Heart right ventricle (tissue), 16 donors: ENCODE data around the gene MAP3K2. TPM values are rescaled to one million over a fixed set of nuclear protein-coding genes. Genes with fewer than 3 reads are reported as not detected.

Source experiments
- ATAC-seq, 8 donors: fragments of 200-7000 bp; cut with Tn5 transposase; one replicate each; pipeline ENCODE4 v1.9.1; 2020; ENCODE audit warnings: mild to moderate bottlenecking in 8 of 8, moderate library complexity in 8 of 8, moderate number of reproducible peaks in 1 of 8
- DNase-seq, 2 donors: peaks; one replicate each; pipeline ENCODE4 v3.0.0-alpha.2; 2020
- H3K27ac ChIP-seq, 10 donors: fragments of 200-600 bp; sonication (generic) in 2 of 10; one replicate each; pipeline versions ENCODE4 v1.5.0 to v1.8.0; 2020 to 2022; ENCODE audit warnings: mild to moderate bottlenecking in 3 of 10
- H3K27me3 ChIP-seq, 7 donors: fragments of 200-600 bp; one replicate each; pipeline ENCODE4 v1.8.0; 2021 to 2022; ENCODE audit warnings: mild to moderate bottlenecking in 2 of 7
- H3K36me3 ChIP-seq, 9 donors: fragments of 200-600 bp; sonication (generic) in 1 of 9; one replicate each; pipeline versions ENCODE4 v1.5.0 to v1.8.0; 2020 to 2022; ENCODE audit warnings: mild to moderate bottlenecking in 2 of 9
- H3K4me1 ChIP-seq, 9 donors: fragments of 200-600 bp; sonication (generic) in 1 of 9; one replicate each; pipeline versions ENCODE4 v1.5.0 to v1.8.0; 2020 to 2022; ENCODE audit warnings: mild to moderate bottlenecking in 4 of 9
- H3K4me3 ChIP-seq, 10 donors: fragments of 200-600 bp; sonication (generic) in 2 of 10; one replicate each; pipeline versions ENCODE4 v1.5.0 to v1.8.0; 2020 to 2022; ENCODE audit warnings: mild to moderate bottlenecking in 7 of 10, moderate library complexity in 2 of 10
- H3K9me3 ChIP-seq, 11 donors: fragments of 200-600 bp in 10 of 11; sonication (generic) in 2 of 11; one replicate each; pipeline versions ENCODE4 v1.5.0 to v1.8.0; 2013 to 2022; ENCODE audit warnings: mild to moderate bottlenecking in 2 of 11, control low read depth in 1 of 11, moderate library complexity in 1 of 11
- CTCF ChIP-seq, 9 donors: fragments of 200-600 bp; sonication (generic) in 2 of 9; IDR thresholded peaks; one replicate each; pipeline versions ENCODE4 v1.5.0 to v1.8.0; 2021 to 2022; ENCODE audit warnings: antibody characterized with exemption in 9 of 9, mild to moderate bottlenecking in 5 of 9, moderate library complexity in 1 of 9
- WGBS, 2 donors: extraction: QIAGEN DNeasy Blood & Tissue Kit; methylation state at CpG; one replicate each; pipeline ENCODE4 v1.1.7; 2013; ENCODE audit warnings: inconsistent platforms in 1 of 2; 5-methylcytosine and 5-hydroxymethylcytosine counted together
- intact Hi-C, 10 donors: fragments of 100-400 bp; cut with DNase I; formaldehyde crosslinking; loops; one replicate each; pipeline versions ENCODE4 v1.11.1 to v1.14.2; 2022
- polyA plus RNA-seq, 2 donors: library from polyadenylated mRNA; stranded (reverse); fragments of 200-250 nt; gene quantifications; one replicate each; pipeline ENCODE4 v1.2.3, GENCODE V29; 2013
- total RNA-seq, 10 donors: library from RNA; stranded (reverse); fragmentation: NEBNext Ultra II Directional in 3 of 10; extraction: Animal tissue kit (Norgen Biotek cat#: 25700) in 3 of 10; gene quantifications; one replicate each; pipeline versions ENCODE4 v1.2.1 to v1.2.4, GENCODE V29; 2021 to 2023
- donor health status: Arrhythmogenic right ventricular cardiomyopathy.
- donor health status: ischemic (EF 13 %, LVEDD 7.1; RV severe dilation, severe dysfunction).
- donor health status: healthy with polysubstance abuse.
- donor health status: DM: no; HTN: yes; CAD: no.
- donor health status: DM: no; HTN: no; CAD: no.
- donor health status: ischemic (EF 25% LVEDD 6.9; RV normal size, moderate dysfunction).
- donor health status: ischemic (EF 25% LVEDD 5.7; RV mildly dilated, moderate dysfunction).
- donor health status: healthy.
- donor health status: DM: yes; HTN: yes; CAD: no.
- donor health status: Ischemic cardiomyopathy.
- donor health status: ischemic (EF 35%, LVEDD 5.7; RV mildly dilated, moderate dysfunction).
- donor health status: nonischemic (EF 11% LVEDD 7.7; RV severe dilation, severe dysfunction).
- donor health status: DM: yes; HTN: yes; CAD: no.
- donor health status: PGD.
- donor health status: ischemic (EF 29% LVEDD 5.4; RV normal size, mild dysfunction).
- donor health status: nonischemic (EF 23%, LVEDD 6.1; RV moderate dilation, normal function).

The MAP3K2 gene
- total and polyA plus RNA-seq, 12 donors = 2.9 to 30.9 (median 25.2) TPM

GRCh38 chr2:127377262-127377661 is 10.5 kb downstream of the MAP3K2 start:
- intact Hi-C loops = no loop called here
- H3K4me1 ChIP-seq = peaks cover 0 to 61% (median 36%) of the 10 kb centered on the region in 9 donors
- ATAC-seq (no peak), DNase-seq (no peak)
- no peak for TF ChIP-seq CTCF (IDR thresholded peaks at IDR 0.05)
- H3K36me3 ChIP-seq = peaks cover 0 to 8% (median 0%) of the 10 kb centered on the region in 9 donors
- WGBS, 2 donors = 93 to 98% methylated on average over 1 of the region's 1 CpG
- H3K27me3 ChIP-seq = no peaks in the 10 kb centered on the region
- no peak overlapping the region for H3K27ac ChIP-seq
- no peak overlapping the region for H3K4me3 ChIP-seq
- H3K9me3 ChIP-seq = peaks cover 0 to 32% (median 10%) of the 10 kb centered on the region in 11 donors

- Histone ChIP-seq H3K4me3 (no peak overlapping the region), H3K36me3 (peaks cover 0 to 8% (median 0%) of the 10 kb centered on the region in 9 donors), H3K4me1 (peaks cover 2 to 57% (median 30%) of the 10 kb centered on the region in 9 donors), H3K9me3 (peaks cover 0 to 35% (median 10%) of the 10 kb centered on the region in 11 donors), H3K27ac (no peak overlapping the region), H3K27me3 (no peaks in the 10 kb centered on the region)
- intact Hi-C loops = no loop called here
- no peak for ATAC-seq
- DNase-seq = no peak
- no peak for TF ChIP-seq CTCF (IDR thresholded peaks at IDR 0.05)
- 96 to 97% methylated on average over 8 of the region's 8 CpGs for WGBS, 2 donors
Measured at GRCh38 chr2:127376257-127376656, 11.5 kb downstream of the MAP3K2 start.

- TF ChIP-seq CTCF (IDR thresholded peaks at IDR 0.05) = no peak
- intact Hi-C loops = no loop called here
- Histone ChIP-seq H3K9me3 (peaks cover 0 to 44% (median 12%) of the 10 kb centered on the region in 11 donors), H3K4me3 (no peak overlapping the region), H3K4me1 (peaks cover 0 to 46% (median 17%) of the 10 kb centered on the region in 9 donors), H3K36me3 (peaks cover 0 to 8% (median 0%) of the 10 kb centered on the region in 9 donors), H3K27me3 (no peaks in the 10 kb centered on the region), H3K27ac (no peak overlapping the region)
- ATAC-seq (no peak), DNase-seq (no peak)
- WGBS, 2 donors = 88 to 91% methylated on average over 5 of the region's 5 CpGs
Measured at GRCh38 chr2:127373362-127374083, 14.3 kb downstream of the MAP3K2 start.

- no peak overlapping the region for H3K27ac ChIP-seq
- DNase-seq = peak; percentile 35 to 60
- peak in 7 of 8 donors; percentile 28 to 88 (median 64) for ATAC-seq
- 72 to 74% methylated on average over 11 of the region's 11 CpGs for WGBS, 2 donors
- intact Hi-C loops = no loop called here
- peaks cover 0 to 5% (median 0%) of the 10 kb centered on the region in 9 donors for H3K36me3 ChIP-seq
- peak in 2 of 9 donors; percentile 10 to 24 for TF ChIP-seq CTCF (IDR thresholded peaks at IDR 0.05)
- H3K27me3 ChIP-seq = no peaks in the 10 kb centered on the region
- H3K4me3 ChIP-seq = no peak overlapping the region
- peaks cover 0 to 40% (median 12%) of the 10 kb centered on the region in 11 donors for H3K9me3 ChIP-seq
- H3K4me1 ChIP-seq = peaks cover 0 to 39% (median 6%) of the 10 kb centered on the region in 9 donors
Measured at GRCh38 chr2:127371037-127371436, 16.7 kb downstream of the MAP3K2 start.
